GM23338 (cell line): ENCODE measurements around the gene HS1BP3. TPM values are rescaled to one million over a fixed set of nuclear protein-coding genes. Genes with fewer than 3 reads are reported as not detected.

ENCODE experiments used
- ATAC-seq: fragments of 200-7000 bp; cut with Tn5 transposase; 3 replicates; pipeline ENCODE4 v1.9.1; 2020
- DNase-seq: peaks from one replicate; pipeline ENCODE4 v3.0.0-alpha.2; 2015; ENCODE audit warnings: low spot score
- H2AFZ ChIP-seq: fragments of 200-600 bp; sonication (generic); 2 replicates; pipeline ENCODE4 v1.8.0; 2016; ENCODE audit warnings: antibody characterized with exemption, mild to moderate bottlenecking, moderate library complexity
- H3F3A ChIP-seq: fragments of 200-600 bp; sonication (generic); replicated peaks from 2 replicates; pipeline ENCODE4 v1.8.0; 2017; ENCODE audit warnings: antibody characterized with exemption, mixed run types, low read depth
- H3K27ac ChIP-seq: fragments of 200-600 bp; sonication (generic); 2 replicates; pipeline ENCODE4 v1.6.1; 2016; ENCODE audit warnings: low read depth
- H3K27me3 ChIP-seq: fragments of 200-600 bp; sonication (generic); 2 replicates; pipeline ENCODE4 v1.8.0; 2016; ENCODE audit warnings: mild to moderate bottlenecking, mixed run types, moderate library complexity; ENCODE audit not compliant: insufficient read depth
- H3K36me3 ChIP-seq: fragments of 200-600 bp; sonication (generic); 2 replicates; pipeline ENCODE4 v1.8.0; 2016; ENCODE audit warnings: mild to moderate bottlenecking; ENCODE audit not compliant: insufficient read depth
- H3K4me1 ChIP-seq: fragments of 200-600 bp; sonication (generic); 2 replicates; pipeline ENCODE4 v1.8.0; 2016; ENCODE audit warnings: mild to moderate bottlenecking, moderate library complexity; ENCODE audit not compliant: insufficient read depth
- H3K4me2 ChIP-seq: fragments of 200-600 bp; sonication (generic); 2 replicates; pipeline ENCODE4 v1.7.1; 2017; ENCODE audit warnings: mixed run types
- H3K4me3 ChIP-seq: fragments of 200-600 bp; sonication (generic); 2 replicates; pipeline ENCODE4 v1.6.1; 2016; ENCODE audit warnings: mixed run types
- H3K79me2 ChIP-seq: fragments of 200-600 bp; sonication (generic); replicated peaks from 2 replicates; pipeline ENCODE4 v1.8.0; 2017; ENCODE audit warnings: mild to moderate bottlenecking; ENCODE audit not compliant: insufficient read depth
- H3K9me2 ChIP-seq: fragments of 200-600 bp; sonication (generic); 2 replicates; pipeline ENCODE4 v1.8.0; 2017; ENCODE audit not compliant: insufficient read depth
- H4K20me1 ChIP-seq: fragments of 200-600 bp; sonication (generic); replicated peaks from 2 replicates; pipeline ENCODE4 v1.8.0; 2017; ENCODE audit warnings: mild to moderate bottlenecking; ENCODE audit not compliant: insufficient read depth
- H3K27ac Mint-ChIP-seq: 2 replicates; pipeline ENCODE4 v1.8.0; 2020; ENCODE audit warnings: inconsistent platforms, mild to moderate bottlenecking, moderate library complexity, mixed read lengths
- H3K27me3 Mint-ChIP-seq: 3 replicates; pipeline ENCODE4 v1.8.0; 2022; ENCODE audit warnings: low read depth, mild to moderate bottlenecking, moderate library complexity, mixed read lengths, inconsistent platforms; ENCODE audit not compliant: insufficient read depth, poor library complexity
- H3K36me3 Mint-ChIP-seq: 3 replicates; pipeline ENCODE4 v1.8.0; 2021; ENCODE audit warnings: low read depth, mild to moderate bottlenecking, inconsistent platforms, moderate library complexity, mixed read lengths
- H3K4me1 Mint-ChIP-seq: 3 replicates; pipeline ENCODE4 v1.8.0; 2020; ENCODE audit warnings: mild to moderate bottlenecking, inconsistent platforms, mixed read lengths
- H3K4me3 Mint-ChIP-seq: 3 replicates; pipeline ENCODE4 v1.8.0; 2021; ENCODE audit warnings: moderate library complexity, mild to moderate bottlenecking, inconsistent platforms, mixed read lengths
- H3K9me3 Mint-ChIP-seq: 3 replicates; pipeline ENCODE4 v1.8.0; 2020; ENCODE audit warnings: moderate library complexity, mild to moderate bottlenecking, inconsistent platforms, mixed read lengths
- EZH2 ChIP-seq: fragments of 200-600 bp; sonication (generic); IDR thresholded peaks from one replicate; pipeline ENCODE4 v1.8.0; 2017; ENCODE audit warnings: antibody characterized with exemption, mild to moderate bottlenecking, low read depth; ENCODE audit not compliant: unreplicated experiment
- EZH2phosphoT487 ChIP-seq: fragments of 200-600 bp; sonication (generic); IDR thresholded peaks from one replicate; pipeline ENCODE4 v1.8.1; 2018; ENCODE audit warnings: antibody characterized with exemption; ENCODE audit not compliant: unreplicated experiment
- ZNF114 ChIP-seq: fragments of 250-450 bp; sonication (Bioruptor Pico); IDR thresholded peaks from 2 replicates; pipeline ENCODE4 v1.5.0; 2020; ENCODE audit warnings: mild to moderate bottlenecking, moderate library complexity
- ZNF331 ChIP-seq: fragments of 250-450 bp; sonication (Bioruptor Pico); IDR thresholded peaks from 2 replicates; pipeline ENCODE4 v1.5.0; 2020; ENCODE audit warnings: low read depth, mild to moderate bottlenecking, moderate library complexity
- polyA plus RNA-seq: library from polyadenylated mRNA; unstranded; fragments of >200 nt; fragmentation: Nextera tagmentation; extraction: Ambion mirVana; gene quantifications from 2 replicates; pipeline ENCODE4 v1.2.1, GENCODE V29; 2016
- total RNA-seq: library from RNA; depleted of rRNA; stranded (reverse); fragments of >200 nt; shearing (Covaris generic); gene quantifications from 2 replicates; pipeline ENCODE4 v1.2.3, GENCODE V29; 2014

HS1BP3 gene
- total and polyA plus RNA-seq, 2 experiments from 2014 or later, result 7.2 to 15.0 TPM

GRCh38 chr2:20669562-20670314 is 18.8 kb upstream of the HS1BP3 start:
- DNase-seq, result peak; percentile 46
- peaks cover 3% of the 10 kb centered on the region; the same call in 1 of the 2 replicates for H3F3A ChIP-seq
- no peaks in the 10 kb centered on the region; the same call in 1 of the 2 replicates for H4K20me1 ChIP-seq
- H3K36me3 ChIP-seq, result no peaks in the 10 kb centered on the region
- H3K27ac ChIP-seq, result no peak overlapping the region
- peaks cover 91% of the 10 kb centered on the region for H3K27me3 Mint-ChIP-seq
- H3K9me2 ChIP-seq, result no peaks in the 10 kb centered on the region
- H3K4me2 ChIP-seq, result peak overlapping the region; percentile 75
- peaks cover 96% of the 10 kb centered on the region for H3K27me3 ChIP-seq
- peaks cover 54% of the 10 kb centered on the region for H3K4me1 Mint-ChIP-seq
- peak overlapping the region; percentile 55 for H3K4me3 Mint-ChIP-seq
- peaks cover 49% of the 10 kb centered on the region for H3K4me1 ChIP-seq
- no peak overlapping the region for H3K27ac Mint-ChIP-seq
- ATAC-seq, result peak; percentile 0; the same call in 2 of the 3 replicates
- TF ChIP-seq EZH2, result peak; percentile 76
- TF ChIP-seq EZH2phosphoT487, result no peak
- H3K36me3 Mint-ChIP-seq, result no peaks in the 10 kb centered on the region
- H3K79me2 ChIP-seq, result no peaks in the 10 kb centered on the region
- H3K4me3 ChIP-seq, result peak overlapping the region; percentile 43; the same call in 1 of the 2 replicates
- no peaks in the 10 kb centered on the region for H3K9me3 Mint-ChIP-seq
- peak overlapping the region; percentile 66; the same call in 1 of the 2 replicates for H2AFZ ChIP-seq

GRCh38 chr2:20668871-20669475 is 18.1 kb upstream of the HS1BP3 start:
- no peaks in the 10 kb centered on the region for H3K36me3 ChIP-seq
- no peak for DNase-seq
- no peaks in the 10 kb centered on the region for H3K9me3 Mint-ChIP-seq

GRCh38 chr2:20668451-20668850 is 17.6 kb upstream of the HS1BP3 start:
- Histone ChIP-seq H3K27ac (no peak overlapping the region), H3K27me3 (peaks cover 96% of the 10 kb centered on the region)
- ATAC-seq, result no peak

More at GRCh38 chr2:20668871-20669475, 18.1 kb upstream of the HS1BP3 start:
- TF ChIP-seq ZNF331, result no peak
- peak; percentile 37 for TF ChIP-seq EZH2
- H3K79me2 ChIP-seq, result no peaks in the 10 kb centered on the region
- H3K27me3 ChIP-seq, result peaks cover 96% of the 10 kb centered on the region
- Mint-ChIP-seq H3K36me3 (no peaks in the 10 kb centered on the region), H3K4me3 (peak overlapping the region; percentile 55), H3K27me3 (peaks cover 91% of the 10 kb centered on the region), H3K27ac (no peak overlapping the region), H3K4me1 (peaks cover 54% of the 10 kb centered on the region)
- H3K4me2 ChIP-seq, result peak overlapping the region; percentile 75
- H3K4me3 ChIP-seq, result 0 out of 2 replicates have a peak overlapping the region, but pooled peaks have one; percentile 43
- no peaks in the 10 kb centered on the region; the same call in 1 of the 2 replicates for H4K20me1 ChIP-seq
- no peak for ATAC-seq
- no peaks in the 10 kb centered on the region for H3K9me2 ChIP-seq
- H3K4me1 ChIP-seq, result peaks cover 51% of the 10 kb centered on the region
- H3K27ac ChIP-seq, result no peak overlapping the region
- H3F3A ChIP-seq, result peaks cover 3% of the 10 kb centered on the region; the same call in 1 of the 2 replicates
- H2AFZ ChIP-seq, result no peak overlapping the region

More at GRCh38 chr2:20668451-20668850, 17.6 kb upstream of the HS1BP3 start:
- no peak overlapping the region for H3K27ac Mint-ChIP-seq
- no peak for DNase-seq
- TF ChIP-seq ZNF114 (CRISPR knock-in tag) (no peak), EZH2 (peak; percentile 42)
- Histone ChIP-seq H3K79me2 (no peaks in the 10 kb centered on the region), H4K20me1 (no peaks in the 10 kb centered on the region; the same call in 1 of the 2 replicates), H2AFZ (no peak overlapping the region), H3F3A (peaks cover 3% of the 10 kb centered on the region; the same call in 1 of the 2 replicates), H3K4me2 (no peak overlapping the region), H3K4me3 (no peak overlapping the region), H3K9me2 (no peaks in the 10 kb centered on the region), H3K36me3 (no peaks in the 10 kb centered on the region), H3K4me1 (peaks cover 48% of the 10 kb centered on the region)
- peak overlapping the region; percentile 60; the same call in 1 of the 3 replicates for H3K4me3 Mint-ChIP-seq
- H3K36me3 Mint-ChIP-seq, result no peaks in the 10 kb centered on the region
- H3K9me3 Mint-ChIP-seq, result no peaks in the 10 kb centered on the region
- peaks cover 93% of the 10 kb centered on the region for H3K27me3 Mint-ChIP-seq
- H3K4me1 Mint-ChIP-seq, result peaks cover 54% of the 10 kb centered on the region
